Non-pigmented ciliary epithelial cell (primary cell): Measurements from ENCODE around the gene DHDH.

Experiments
- DNase-seq: peaks from one replicate; pipeline ENCODE4 v3.0.0-alpha.2; 2010; ENCODE audit warnings: low read depth

The DHDH gene

GRCh38 chr19:48967346-48968178 is 34.1 kb downstream of the DHDH start:
- DNase-seq = no peak

GRCh38 chr19:48968179-48968661 is 34.7 kb downstream of the DHDH start:
- no peak for DNase-seq

GRCh38 chr19:48968813-48969218 is 35.3 kb downstream of the DHDH start:
- no peak for DNase-seq

GRCh38 chr19:48969276-48970138 is 36.0 kb downstream of the DHDH start:
- no peak for DNase-seq

- DNase-seq = no peak
Measured at GRCh38 chr19:48970139-48970766, 36.8 kb downstream of the DHDH start.

- DNase-seq = no peak
Measured at GRCh38 chr19:48970923-48971395, 37.5 kb downstream of the DHDH start.

GRCh38 chr19:48975947-48976847 is 42.7 kb downstream of the DHDH start:
- no peak for DNase-seq

- DNase-seq = no peak
Measured at GRCh38 chr19:48977061-48977460, 43.6 kb downstream of the DHDH start.

- no peak for DNase-seq
Measured at GRCh38 chr19:48982280-48982679, 48.8 kb downstream of the DHDH start.

GRCh38 chr19:48985711-48986110 is 52.2 kb downstream of the DHDH start:
- DNase-seq = no peak

- DNase-seq = no peak
Measured at GRCh38 chr19:48986211-48986610, 52.7 kb downstream of the DHDH start.

- no peak for DNase-seq
Measured at GRCh38 chr19:48987323-48987722, 53.8 kb downstream of the DHDH start.

GRCh38 chr19:48988286-48988685 is 54.8 kb downstream of the DHDH start:
- no peak for DNase-seq

GRCh38 chr19:48988860-48989259 is 55.4 kb downstream of the DHDH start:
- no peak for DNase-seq

- DNase-seq = no peak
Measured at GRCh38 chr19:48989701-48990291, 56.3 kb downstream of the DHDH start.

GRCh38 chr19:48990400-48990799 is 56.9 kb downstream of the DHDH start:
- no peak for DNase-seq

GRCh38 chr19:48991011-48991609 is 57.6 kb downstream of the DHDH start:
- DNase-seq = no peak

GRCh38 chr19:48991873-48992580 is 58.5 kb downstream of the DHDH start:
- no peak for DNase-seq

GRCh38 chr19:48992581-48993174 is 59.2 kb downstream of the DHDH start:
- no peak for DNase-seq
